ENCODE measurements around the gene PPFIBP1.

- TF ChIP-seq, protein P1, sequence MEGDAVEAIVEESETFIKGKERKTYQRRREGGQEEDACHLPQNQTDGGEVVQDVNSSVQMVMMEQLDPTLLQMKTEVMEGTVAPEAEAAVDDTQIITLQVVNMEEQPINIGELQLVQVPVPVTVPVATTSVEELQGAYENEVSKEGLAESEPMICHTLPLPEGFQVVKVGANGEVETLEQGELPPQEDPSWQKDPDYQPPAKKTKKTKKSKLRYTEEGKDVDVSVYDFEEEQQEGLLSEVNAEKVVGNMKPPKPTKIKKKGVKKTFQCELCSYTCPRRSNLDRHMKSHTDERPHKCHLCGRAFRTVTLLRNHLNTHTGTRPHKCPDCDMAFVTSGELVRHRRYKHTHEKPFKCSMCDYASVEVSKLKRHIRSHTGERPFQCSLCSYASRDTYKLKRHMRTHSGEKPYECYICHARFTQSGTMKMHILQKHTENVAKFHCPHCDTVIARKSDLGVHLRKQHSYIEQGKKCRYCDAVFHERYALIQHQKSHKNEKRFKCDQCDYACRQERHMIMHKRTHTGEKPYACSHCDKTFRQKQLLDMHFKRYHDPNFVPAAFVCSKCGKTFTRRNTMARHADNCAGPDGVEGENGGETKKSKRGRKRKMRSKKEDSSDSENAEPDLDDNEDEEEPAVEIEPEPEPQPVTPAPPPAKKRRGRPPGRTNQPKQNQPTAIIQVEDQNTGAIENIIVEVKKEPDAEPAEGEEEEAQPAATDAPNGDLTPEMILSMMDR (IDR thresholded peaks at IDR 0.05; ENCODE audit: insufficient read depth, low read length) = no peak
- TF ChIP-seq POLR2AphosphoS5 (IDR thresholded peaks at IDR 0.05; ENCODE audit: low read depth) (no peak), SPI1 (IDR thresholded peaks at IDR 0.05; ENCODE audit: borderline replicate concordance, low read depth) (no peak)
Measured at GRCh38 chr12:27644158-27644845, 120.3 kb downstream of the PPFIBP1 start.
